Activated B cell treated with CpG ODN at 0.5 μM for 24 hours (primary cell): ENCODE measurements around the gene ZNF814. TPM values are rescaled to one million over a fixed set of nuclear protein-coding genes. Genes with fewer than 3 reads are reported as not detected.

Source experiments
- ATAC-seq: fragments of 200-7000 bp; cut with Tn5 transposase; one replicate; pipeline ENCODE4 v1.10.0; 2021; ENCODE audit warnings: low read depth, mild to moderate bottlenecking, moderate library complexity
- CTCF ChIA-PET: fragments of 350-600 bp; sonication (Branson Sonifier 250); formaldehyde crosslinking; loops from one replicate; lab custom pipeline; 2021; ENCODE audit warnings: antibody characterized with exemption; lab: Charles Lee
- POLR2A ChIA-PET: fragments of 350-600 bp; sonication (Branson Sonifier 250); formaldehyde crosslinking; loops from one replicate; lab custom pipeline; 2021; ENCODE audit warnings: antibody characterized with exemption; lab: Charles Lee
- DNase-seq: peaks from one replicate; pipeline ENCODE4 v3.0.0; 2022
- H3K27ac Mint-ChIP-seq: one replicate; pipeline ENCODE4 v1.8.0; 2020; ENCODE audit warnings: mixed read lengths
- H3K27me3 Mint-ChIP-seq: one replicate; pipeline ENCODE4 v1.8.0; 2021; ENCODE audit warnings: mixed read lengths
- H3K36me3 Mint-ChIP-seq: one replicate; pipeline ENCODE4 v1.8.0; 2021; ENCODE audit warnings: low read depth, mixed read lengths
- H3K4me1 Mint-ChIP-seq: one replicate; pipeline ENCODE4 v1.8.0; 2021; ENCODE audit warnings: mixed read lengths
- H3K4me3 Mint-ChIP-seq: one replicate; pipeline ENCODE4 v1.8.0; 2020; ENCODE audit warnings: mild to moderate bottlenecking, mixed read lengths
- H3K9me3 Mint-ChIP-seq: one replicate; pipeline ENCODE4 v1.8.0; 2020; ENCODE audit warnings: mixed read lengths
- intact Hi-C: fragments of 100-400 bp; cut with micrococcal nuclease; formaldehyde crosslinking; loops from one replicate; pipeline ENCODE4 v1.15.1; 2024
- total RNA-seq: library from RNA; stranded (reverse); gene quantifications from 2 replicates; pipeline ENCODE4 v1.2.3, GENCODE V29; 2022
- TF ChIP-seq, protein P1 (sequence below): fragments of 200-600 bp; IDR thresholded peaks from one replicate; pipeline ENCODE4 v1.8.0; 2022; ENCODE audit warnings: antibody characterized with exemption, mild to moderate bottlenecking

The ZNF814 gene
- total RNA-seq, 1 donor from 2014 or later: 84.0 TPM

GRCh38 chr19:57802269-57802668, 86.6 kb downstream of the ZNF814 start:
- Mint-ChIP-seq H3K27ac (peak overlapping the region; percentile 89), H3K36me3 (peaks cover 28% of the 10 kb centered on the region), H3K4me3 (peak overlapping the region; percentile 52), H3K4me1 (peaks cover 44% of the 10 kb centered on the region), H3K9me3 (no peaks in the 10 kb centered on the region), H3K27me3 (no peaks in the 10 kb centered on the region)
- ATAC-seq (peak; percentile 86), DNase-seq (no peak)
- ChIA-PET POLR2A (interaction anchor here (1.1 to 1.2 kb wide), 3 partner anchors 12 to 28 kb away, joined by 3 to 6 read pairs (median 6); partner anchors contain the start of gene ZNF552), CTCF (no interaction called here)
- TF ChIP-seq, protein P1, sequence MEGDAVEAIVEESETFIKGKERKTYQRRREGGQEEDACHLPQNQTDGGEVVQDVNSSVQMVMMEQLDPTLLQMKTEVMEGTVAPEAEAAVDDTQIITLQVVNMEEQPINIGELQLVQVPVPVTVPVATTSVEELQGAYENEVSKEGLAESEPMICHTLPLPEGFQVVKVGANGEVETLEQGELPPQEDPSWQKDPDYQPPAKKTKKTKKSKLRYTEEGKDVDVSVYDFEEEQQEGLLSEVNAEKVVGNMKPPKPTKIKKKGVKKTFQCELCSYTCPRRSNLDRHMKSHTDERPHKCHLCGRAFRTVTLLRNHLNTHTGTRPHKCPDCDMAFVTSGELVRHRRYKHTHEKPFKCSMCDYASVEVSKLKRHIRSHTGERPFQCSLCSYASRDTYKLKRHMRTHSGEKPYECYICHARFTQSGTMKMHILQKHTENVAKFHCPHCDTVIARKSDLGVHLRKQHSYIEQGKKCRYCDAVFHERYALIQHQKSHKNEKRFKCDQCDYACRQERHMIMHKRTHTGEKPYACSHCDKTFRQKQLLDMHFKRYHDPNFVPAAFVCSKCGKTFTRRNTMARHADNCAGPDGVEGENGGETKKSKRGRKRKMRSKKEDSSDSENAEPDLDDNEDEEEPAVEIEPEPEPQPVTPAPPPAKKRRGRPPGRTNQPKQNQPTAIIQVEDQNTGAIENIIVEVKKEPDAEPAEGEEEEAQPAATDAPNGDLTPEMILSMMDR: no peak
- intact Hi-C loops: loop anchor here (1.0 kb wide), 1 partner anchor 12 kb away; the partner anchor contains the start of gene ZNF552

- peaks cover 44% of the 10 kb centered on the region for H3K4me1 Mint-ChIP-seq
- CTCF ChIA-PET: no interaction called here
These were observed 88.1 kb downstream of the ZNF814 start for GRCh38 chr19:57800696-57801095.

More at GRCh38 chr19:57800696-57801095, 88.1 kb downstream of the ZNF814 start:
- H3K27me3 Mint-ChIP-seq: no peaks in the 10 kb centered on the region
- TF ChIP-seq, protein P1: no peak
- POLR2A ChIA-PET: no interaction called here
- H3K9me3 Mint-ChIP-seq: no peaks in the 10 kb centered on the region
- intact Hi-C loops: no loop called here
- H3K4me3 Mint-ChIP-seq: no peak overlapping the region
- DNase-seq: no peak
- no peak overlapping the region for H3K27ac Mint-ChIP-seq
- H3K36me3 Mint-ChIP-seq: peaks cover 31% of the 10 kb centered on the region
- no peak for ATAC-seq

Other genes with a start within 250 kb of the ZNF814 start
- gene ZSCAN4, start 220.1 kb downstream of the ZNF814 start, total RNA-seq: not detected in 2 replicates
- 20.0 and 28.6 TPM in 2 replicates for gene ZNF551, start 207.1 kb downstream of the ZNF814 start, total RNA-seq
- gene ZNF154, start 179.8 kb downstream of the ZNF814 start, total RNA-seq: 23.2 and 27.9 TPM in 2 replicates
- 25.2 and 27.0 TPM in 2 replicates for gene ZNF671, start 161.4 kb downstream of the ZNF814 start, total RNA-seq
- gene ZNF776, start 142.2 kb downstream of the ZNF814 start, total RNA-seq: 26.5 and 29.9 TPM in 2 replicates
- 29.4 and 33.7 TPM in 2 replicates for gene ZNF586, start 119.4 kb downstream of the ZNF814 start, total RNA-seq
- 13.9 and 15.6 TPM in 2 replicates for gene ZNF552, start 74.1 kb downstream of the ZNF814 start, total RNA-seq
- gene ZNF587B, start 58.7 kb downstream of the ZNF814 start, total RNA-seq: 29.3 and 35.0 TPM in 2 replicates
- 44.0 and 61.1 TPM in 2 replicates for gene ZNF587, start 39.2 kb downstream of the ZNF814 start, total RNA-seq
- 27.2 and 29.0 TPM in 2 replicates for gene ZNF417, start 27.6 kb upstream of the ZNF814 start, total RNA-seq
- 21.3 and 26.5 TPM in 2 replicates for gene ZNF418, start 46.4 kb upstream of the ZNF814 start, total RNA-seq
- 16.6 and 20.2 TPM in 2 replicates for gene ZNF256, start 58.7 kb upstream of the ZNF814 start, total RNA-seq
- 0.81 and 1.1 TPM in 2 replicates for gene C19orf18, start 85.5 kb upstream of the ZNF814 start, total RNA-seq
- gene ZNF606, start 113.8 kb upstream of the ZNF814 start, total RNA-seq: 27.8 and 32.9 TPM in 2 replicates
- not detected in 2 replicates for gene ZSCAN1, start 145.0 kb upstream of the ZNF814 start, total RNA-seq
- gene ZNF135, start 170.2 kb upstream of the ZNF814 start, total RNA-seq: 5.8 and 7.5 TPM in 2 replicates
- 40.8 and 49.8 TPM in 2 replicates for gene ZSCAN18, start 209.2 kb upstream of the ZNF814 start, total RNA-seq